ENCODE measurements around the gene ZNF33B. TPM values are rescaled to one million over a fixed set of nuclear protein-coding genes. Genes with fewer than 3 reads are reported as not detected.

Gene ZNF33B
- total RNA-seq, 1 donor from 2014 or later = 13.0 TPM

DNA sequence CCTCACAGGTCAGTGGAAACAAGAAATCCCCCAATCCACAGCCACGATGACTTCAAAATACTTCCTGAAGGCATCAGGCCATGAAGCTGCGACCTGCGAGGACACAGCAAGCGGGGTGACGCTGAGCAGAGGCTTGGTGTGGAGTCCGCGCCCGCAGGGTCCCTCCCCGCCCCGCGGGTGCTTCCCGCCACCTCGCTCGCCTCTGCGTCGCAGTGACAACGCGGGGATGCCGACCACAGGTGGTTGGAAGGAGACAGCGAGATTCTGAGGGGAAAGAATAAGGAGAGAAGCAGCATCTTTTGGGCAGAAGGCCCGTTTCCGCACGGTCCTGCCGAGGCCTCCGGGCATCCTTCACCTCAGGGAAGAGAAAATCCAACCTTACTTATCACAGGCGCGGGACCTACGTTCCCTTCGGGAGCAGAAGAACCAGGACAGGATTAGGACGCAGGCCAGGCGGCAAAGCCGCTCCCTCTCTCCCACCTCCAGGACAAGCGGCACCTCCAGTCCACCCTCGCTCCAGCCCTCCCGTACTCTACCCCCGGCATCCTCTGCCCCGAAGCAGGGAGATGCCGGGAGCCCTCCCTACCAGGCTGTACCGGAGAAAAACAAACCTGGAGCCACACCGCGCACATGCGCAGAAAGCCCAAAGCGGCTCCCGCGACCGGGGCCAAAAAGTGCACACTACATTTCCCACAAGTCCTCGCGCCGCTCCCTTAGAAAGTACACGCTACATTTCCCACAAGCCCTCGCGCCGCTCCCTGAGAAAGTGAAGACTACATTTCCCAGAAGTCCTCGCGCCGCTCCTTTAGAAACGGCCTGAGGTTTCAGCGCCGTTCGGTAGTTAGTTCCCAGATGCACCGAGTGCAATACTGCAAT is 85.9 kb downstream of the ZNF33B start:
- H3K4me3 ChIP-seq (ENCODE audit: low read depth, low read length) = peak overlapping the region; percentile 67
- peak; percentile 87 for DNase-seq (ENCODE audit: low read depth)
- TF ChIP-seq, protein P1, sequence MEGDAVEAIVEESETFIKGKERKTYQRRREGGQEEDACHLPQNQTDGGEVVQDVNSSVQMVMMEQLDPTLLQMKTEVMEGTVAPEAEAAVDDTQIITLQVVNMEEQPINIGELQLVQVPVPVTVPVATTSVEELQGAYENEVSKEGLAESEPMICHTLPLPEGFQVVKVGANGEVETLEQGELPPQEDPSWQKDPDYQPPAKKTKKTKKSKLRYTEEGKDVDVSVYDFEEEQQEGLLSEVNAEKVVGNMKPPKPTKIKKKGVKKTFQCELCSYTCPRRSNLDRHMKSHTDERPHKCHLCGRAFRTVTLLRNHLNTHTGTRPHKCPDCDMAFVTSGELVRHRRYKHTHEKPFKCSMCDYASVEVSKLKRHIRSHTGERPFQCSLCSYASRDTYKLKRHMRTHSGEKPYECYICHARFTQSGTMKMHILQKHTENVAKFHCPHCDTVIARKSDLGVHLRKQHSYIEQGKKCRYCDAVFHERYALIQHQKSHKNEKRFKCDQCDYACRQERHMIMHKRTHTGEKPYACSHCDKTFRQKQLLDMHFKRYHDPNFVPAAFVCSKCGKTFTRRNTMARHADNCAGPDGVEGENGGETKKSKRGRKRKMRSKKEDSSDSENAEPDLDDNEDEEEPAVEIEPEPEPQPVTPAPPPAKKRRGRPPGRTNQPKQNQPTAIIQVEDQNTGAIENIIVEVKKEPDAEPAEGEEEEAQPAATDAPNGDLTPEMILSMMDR (conservative IDR thresholded peaks at IDR 0.05; ENCODE audit: low read depth, low read length) = no peak

DNA sequence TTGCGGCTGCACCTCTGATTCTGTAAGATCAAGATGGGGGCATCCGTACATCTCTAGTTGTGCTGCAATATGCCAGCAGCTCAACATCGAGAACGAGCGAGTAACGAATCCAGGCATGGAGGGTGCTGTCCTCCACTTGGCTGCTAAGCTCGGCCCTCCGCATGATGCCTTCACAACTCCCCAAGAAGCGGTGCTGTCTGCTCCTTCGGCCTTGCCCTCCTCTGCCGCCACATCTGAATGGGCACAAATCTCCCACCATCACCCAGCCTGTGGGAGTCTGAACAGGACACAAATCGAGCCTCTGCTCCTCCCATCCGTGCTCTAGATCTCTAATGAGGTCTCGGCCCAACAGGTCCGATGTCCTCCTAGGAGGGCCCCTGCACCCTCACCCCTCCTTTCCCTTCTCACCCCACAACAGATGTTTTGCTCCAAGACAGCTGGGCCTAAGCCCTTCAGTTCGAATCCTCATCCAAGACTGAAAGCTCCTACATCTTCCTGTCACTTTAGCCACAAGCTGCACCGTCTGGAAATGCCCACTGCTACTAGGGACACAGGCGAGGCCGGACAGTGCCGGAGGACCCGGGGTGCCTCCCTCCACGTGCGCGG is 86.7 kb downstream of the ZNF33B start:
- DNase-seq (ENCODE audit: low read depth) = no peak

DNA sequence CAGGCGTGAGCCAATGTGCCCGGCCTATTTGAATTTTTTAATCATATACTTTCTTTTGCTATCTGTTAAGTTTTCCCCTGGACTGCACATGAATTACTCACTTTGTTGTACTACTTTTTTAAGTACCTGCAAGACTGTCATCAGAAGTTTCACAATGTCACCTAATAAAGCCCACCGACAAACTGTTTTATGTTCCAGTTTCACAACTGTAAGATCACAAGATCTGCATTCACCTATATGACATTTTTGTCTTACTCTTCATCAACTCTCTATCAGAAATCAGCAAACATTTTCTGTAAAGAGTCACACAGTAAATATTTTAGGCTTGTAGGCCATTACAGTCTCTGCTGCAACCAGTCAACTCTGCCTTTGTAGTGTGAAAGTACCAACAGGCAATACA is 88.5 kb downstream of the ZNF33B start:
- no peak for DNase-seq (ENCODE audit: low read depth)
- H3K4me3 ChIP-seq (ENCODE audit: low read depth, low read length) = no peak overlapping the region
- TF ChIP-seq, protein P1 (conservative IDR thresholded peaks at IDR 0.05; ENCODE audit: low read depth, low read length) = no peak

More for the DNA sequence above, 86.7 kb downstream of the ZNF33B start:
- TF ChIP-seq, protein P1 (conservative IDR thresholded peaks at IDR 0.05; ENCODE audit: low read depth, low read length) = no peak
- peak overlapping the region; percentile 67 for H3K4me3 ChIP-seq (ENCODE audit: low read depth, low read length)

DNA sequence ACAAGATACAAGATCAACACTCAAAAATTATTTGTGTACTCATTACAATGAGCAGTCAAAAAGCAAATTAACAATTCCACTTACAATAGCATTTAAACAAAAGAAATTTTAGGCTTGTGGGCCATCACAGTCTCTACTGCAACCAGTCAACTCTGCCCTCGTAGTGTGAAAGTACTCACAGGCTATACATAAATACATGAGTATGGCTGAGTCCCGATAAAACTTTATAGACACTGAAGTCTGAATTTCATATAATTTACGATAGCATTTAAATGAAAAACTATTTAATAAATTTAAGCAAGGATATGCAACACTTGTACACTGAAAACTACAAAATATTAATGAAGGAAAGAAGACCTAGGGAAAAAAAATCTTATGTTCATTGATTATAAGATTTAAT is 90.1 kb downstream of the ZNF33B start:
- H3K4me3 ChIP-seq (ENCODE audit: low read depth, low read length) = no peak overlapping the region
- TF ChIP-seq, protein P1 (conservative IDR thresholded peaks at IDR 0.05; ENCODE audit: low read depth, low read length) = no peak
- DNase-seq (ENCODE audit: low read depth) = no peak

DNA sequence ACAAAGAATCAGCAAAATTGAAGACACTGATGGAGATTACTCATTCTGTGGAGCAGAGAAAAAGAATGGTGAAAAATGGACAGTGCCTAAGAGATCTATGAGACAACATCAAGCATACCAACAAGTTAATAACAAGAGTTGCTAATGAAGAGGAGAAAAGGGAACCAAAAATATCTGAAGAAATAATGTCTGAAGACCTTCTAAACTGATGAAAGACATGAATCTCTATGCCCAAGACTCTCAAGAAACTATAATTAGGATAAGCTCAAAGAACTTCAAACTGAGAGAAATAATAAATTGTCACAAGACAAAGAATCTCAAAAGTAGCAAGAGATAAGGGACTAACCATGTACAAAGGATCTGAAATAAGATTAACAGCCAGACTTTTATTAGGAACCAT is 93.4 kb downstream of the ZNF33B start:
- H3K4me3 ChIP-seq (ENCODE audit: low read depth, low read length) = no peak overlapping the region
- TF ChIP-seq, protein P1 (conservative IDR thresholded peaks at IDR 0.05; ENCODE audit: low read depth, low read length) = no peak
- no peak for DNase-seq (ENCODE audit: low read depth)

DNA sequence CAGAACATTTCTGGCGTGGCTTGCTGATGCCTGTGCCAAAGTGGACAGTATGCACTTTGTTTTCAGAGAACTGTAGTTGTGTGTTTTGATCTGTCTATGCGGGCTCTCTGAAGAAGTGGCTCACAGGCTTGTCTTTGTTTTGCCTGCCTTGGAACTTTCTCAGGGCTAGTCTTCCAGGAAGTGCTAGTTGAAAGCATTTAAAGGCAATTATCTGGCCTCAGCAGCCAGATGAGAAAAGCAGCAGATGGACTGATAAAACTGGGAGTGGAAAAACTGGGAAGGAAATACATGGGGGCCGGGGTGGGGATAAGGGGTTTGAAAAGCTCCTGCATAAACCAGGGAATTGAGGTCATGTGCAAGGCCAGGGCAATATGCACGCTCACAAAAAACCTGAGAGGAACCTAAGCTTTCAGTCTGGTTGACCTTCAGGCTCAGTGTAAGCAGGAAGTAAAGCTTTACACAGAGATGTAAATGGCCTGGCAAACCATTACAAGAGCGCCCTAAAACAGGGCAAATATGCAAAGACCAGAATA is 94.5 kb downstream of the ZNF33B start:
- no peak for DNase-seq (ENCODE audit: low read depth)
- TF ChIP-seq, protein P1 (conservative IDR thresholded peaks at IDR 0.05; ENCODE audit: low read depth, low read length) = no peak
- no peak overlapping the region for H3K4me3 ChIP-seq (ENCODE audit: low read depth, low read length)

Other genes starting within 250 kb of the ZNF33B start
- 17.4 and 21.1 TPM in 2 replicates for gene BMS1, start 144.2 kb upstream of the ZNF33B start, total RNA-seq

All from epithelial cell of proximal tubule (primary cell).